KMS-11 (cell line): ENCODE measurements around the gene AZI2.

ENCODE experiments used
- H2AFZ ChIP-seq: fragments of 200-600 bp; sonication (generic); 2 replicates; pipeline ENCODE4 v1.6.1; 2016; ENCODE audit warnings: antibody characterized with exemption, mixed run types, low read depth
- H3K27ac ChIP-seq: fragments of 200-600 bp; sonication (generic); 2 replicates; pipeline ENCODE4 v1.6.1; 2016; ENCODE audit warnings: mild to moderate bottlenecking, mixed run types
- H3K27me3 ChIP-seq: fragments of 200-600 bp; sonication (generic); 2 replicates; pipeline ENCODE4 v1.6.1; 2017; ENCODE audit warnings: mild to moderate bottlenecking, low read depth, mixed run types, moderate library complexity; ENCODE audit not compliant: insufficient read depth
- H3K36me3 ChIP-seq: fragments of 200-600 bp; sonication (generic); 2 replicates; pipeline ENCODE4 v1.6.1; 2017; ENCODE audit warnings: mild to moderate bottlenecking, mixed run types; ENCODE audit not compliant: insufficient read depth
- H3K4me1 ChIP-seq: fragments of 200-600 bp; sonication (generic); 2 replicates; pipeline ENCODE4 v1.6.1; 2016; ENCODE audit warnings: mild to moderate bottlenecking, low read depth, mixed run types; ENCODE audit not compliant: poor library complexity, severe bottlenecking
- H3K4me2 ChIP-seq: fragments of 200-600 bp; sonication (generic); 2 replicates; pipeline ENCODE4 v1.7.0; 2016; ENCODE audit warnings: mild to moderate bottlenecking, mixed run types
- H3K4me3 ChIP-seq: fragments of 200-600 bp; sonication (generic); IDR thresholded peaks from 2 replicates; pipeline ENCODE4 v1.6.1; 2017; ENCODE audit warnings: low read depth, low read length, mixed read lengths; ENCODE audit not compliant: insufficient read depth
- H3K79me2 ChIP-seq: fragments of 200-600 bp; sonication (generic); 2 replicates; pipeline ENCODE4 v1.6.1; 2016; ENCODE audit warnings: low read depth, mixed run types; ENCODE audit not compliant: insufficient read depth
- H3K9ac ChIP-seq: fragments of 200-600 bp; sonication (generic); 2 replicates; pipeline ENCODE4 v1.6.1; 2016; ENCODE audit warnings: mild to moderate bottlenecking, mixed run types
- H4K20me1 ChIP-seq: fragments of 200-600 bp; sonication (generic); 2 replicates; pipeline ENCODE4 v1.6.1; 2016; ENCODE audit warnings: mild to moderate bottlenecking, mixed run types; ENCODE audit not compliant: insufficient read depth
- CTCF ChIP-seq: fragments of 200-600 bp; sonication (generic); conservative IDR thresholded peaks from 2 replicates; pipeline ENCODE4 v1.6.1; 2017; ENCODE audit warnings: low read depth, mild to moderate bottlenecking, antibody characterized with exemption, low read length, moderate library complexity, mixed read lengths

AZI2 gene

GRCh38 chr3:28301688-28302087 lies 46.9 kb downstream of the AZI2 start:
- no peak overlapping the region for H3K4me3 ChIP-seq
- H3K4me1 ChIP-seq, result no peaks in the 10 kb centered on the region
- H3K9ac ChIP-seq, result no peak overlapping the region
- H3K27me3 ChIP-seq, result no peaks in the 10 kb centered on the region
- H4K20me1 ChIP-seq, result no peaks in the 10 kb centered on the region
- no peaks in the 10 kb centered on the region for H3K79me2 ChIP-seq
- no peak overlapping the region for H3K27ac ChIP-seq
- H3K4me2 ChIP-seq, result no peak overlapping the region
- TF ChIP-seq CTCF, result no peak
- H2AFZ ChIP-seq, result no peak overlapping the region
- no peaks in the 10 kb centered on the region for H3K36me3 ChIP-seq

- H3K9ac ChIP-seq, result no peak overlapping the region
- no peaks in the 10 kb centered on the region for H3K79me2 ChIP-seq
- H2AFZ ChIP-seq, result no peak overlapping the region
- H3K4me3 ChIP-seq, result no peak overlapping the region
- no peak overlapping the region for H3K4me2 ChIP-seq
- H3K4me1 ChIP-seq, result peaks cover 6% of the 10 kb centered on the region
- TF ChIP-seq CTCF, result no peak
- H3K27ac ChIP-seq, result no peak overlapping the region
- H3K36me3 ChIP-seq, result no peaks in the 10 kb centered on the region
- H3K27me3 ChIP-seq, result no peaks in the 10 kb centered on the region
- no peaks in the 10 kb centered on the region for H4K20me1 ChIP-seq
These were observed 48.2 kb downstream of the AZI2 start for GRCh38 chr3:28300345-28300962.

GRCh38 chr3:28299705-28300104 lies 48.9 kb downstream of the AZI2 start:
- Histone ChIP-seq H3K4me2 (no peak overlapping the region), H3K36me3 (no peaks in the 10 kb centered on the region), H4K20me1 (no peaks in the 10 kb centered on the region), H3K79me2 (no peaks in the 10 kb centered on the region), H3K27ac (no peak overlapping the region), H2AFZ (no peak overlapping the region), H3K4me3 (no peak overlapping the region), H3K27me3 (no peaks in the 10 kb centered on the region), H3K4me1 (peaks cover 6% of the 10 kb centered on the region), H3K9ac (no peak overlapping the region)
- no peak for TF ChIP-seq CTCF

GRCh38 chr3:28295898-28296490 lies 52.6 kb downstream of the AZI2 start:
- no peak overlapping the region for H3K9ac ChIP-seq
- H3K27ac ChIP-seq, result no peak overlapping the region
- no peaks in the 10 kb centered on the region for H3K79me2 ChIP-seq
- no peaks in the 10 kb centered on the region for H3K36me3 ChIP-seq
- no peak overlapping the region for H2AFZ ChIP-seq
- H3K4me2 ChIP-seq, result no peak overlapping the region
- H3K27me3 ChIP-seq, result no peaks in the 10 kb centered on the region
- TF ChIP-seq CTCF, result no peak
- H4K20me1 ChIP-seq, result no peaks in the 10 kb centered on the region
- H3K4me1 ChIP-seq, result peaks cover 6% of the 10 kb centered on the region
- H3K4me3 ChIP-seq, result no peak overlapping the region
